Suprapubic skin (tissue), 4 donors: ENCODE data around the gene POC1A. TPM values are rescaled to one million over a fixed set of nuclear protein-coding genes. Genes with fewer than 3 reads are reported as not detected.

Source experiments
- DNase-seq, 2 donors: peaks; one replicate each; pipeline ENCODE4 v3.0.0-alpha.2; 2019; ENCODE audit warnings: low spot score in 2 of 2
- H3K27ac ChIP-seq: fragments of 200-600 bp; sonication (generic); one replicate; pipeline ENCODE4 v1.5.1; 2019
- H3K27me3 ChIP-seq: fragments of 200-600 bp; sonication (generic); one replicate; pipeline ENCODE4 v1.5.1; 2019
- H3K36me3 ChIP-seq: fragments of 200-600 bp; sonication (generic); one replicate; pipeline ENCODE4 v1.5.1; 2019
- H3K4me1 ChIP-seq: fragments of 200-600 bp; sonication (generic); one replicate; pipeline ENCODE4 v1.5.1; 2019
- H3K4me3 ChIP-seq: fragments of 200-600 bp; sonication (generic); one replicate; pipeline ENCODE4 v1.5.1; 2019; ENCODE audit warnings: mild to moderate bottlenecking
- H3K9me3 ChIP-seq: fragments of 200-600 bp; sonication (generic); one replicate; pipeline ENCODE4 v1.5.1; 2019
- EP300 ChIP-seq: sonication (generic); formaldehyde crosslinking; IDR thresholded peaks from one replicate; pipeline ENCODE4 v1.6.1; 2017; ENCODE audit warnings: antibody characterized with exemption
- POLR2A ChIP-seq, 2 donors: fragments of 450-650 bp; IDR thresholded peaks; one replicate each; pipeline ENCODE4 v1.6.1; 2017; ENCODE audit warnings: antibody characterized with exemption in 2 of 2, mild to moderate bottlenecking in 2 of 2, moderate library complexity in 2 of 2
- POLR2AphosphoS5 ChIP-seq, 3 donors: sonication (generic); formaldehyde crosslinking; IDR thresholded peaks; one replicate each; pipeline ENCODE4 v1.6.1; 2017; ENCODE audit warnings: antibody characterized with exemption in 3 of 3
- WGBS: methylation state at CpG from one replicate; pipeline ENCODE4 v1.1.5; 2018; 5-methylcytosine and 5-hydroxymethylcytosine counted together
- total RNA-seq, 4 donors: library from RNA; depleted of rRNA; stranded (reverse); fragments of >200 nt; gene quantifications; one replicate each; pipeline ENCODE4 v1.1.0, GENCODE V29; 2016
- TF ChIP-seq, protein P1 (sequence below), 2 donors: fragments of 200-600 bp in 1 of 2; fragments of 450-650 bp in 1 of 2; sonication (generic) in 1 of 2; IDR thresholded peaks; one replicate each; pipeline ENCODE4 v1.5.1; 2016 to 2019; ENCODE audit warnings: antibody characterized with exemption in 2 of 2, mild to moderate bottlenecking in 1 of 2, moderate library complexity in 1 of 2

POC1A gene
- total RNA-seq, 4 donors from 2014 or later: 1.1 to 4.8 (median 1.6) TPM

DNA sequence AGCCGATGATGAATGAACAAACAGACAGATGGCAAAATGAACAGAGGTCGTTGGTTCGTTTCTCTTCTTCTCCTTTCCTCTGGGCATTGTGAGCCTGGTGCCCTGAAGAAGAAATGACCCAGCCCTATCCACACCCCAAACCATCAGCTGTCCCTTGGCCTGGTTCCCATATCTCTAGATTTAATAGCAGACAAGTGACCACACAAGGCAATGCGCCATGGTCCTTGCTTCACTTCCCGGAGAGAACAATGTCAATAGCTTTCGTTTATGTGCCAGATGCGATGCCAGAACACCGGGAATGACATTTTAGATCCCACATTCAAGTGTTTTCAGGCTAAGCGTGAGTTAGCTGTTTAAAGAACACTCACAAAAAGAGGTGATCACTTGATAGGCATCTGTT is 17.7 kb downstream of the POC1A start:
- peaks cover 14% of the 10 kb centered on the region for H3K4me1 ChIP-seq
- no peak for TF ChIP-seq POLR2AphosphoS5 (IDR thresholded peaks at IDR 0.05)
- TF ChIP-seq, protein P1, sequence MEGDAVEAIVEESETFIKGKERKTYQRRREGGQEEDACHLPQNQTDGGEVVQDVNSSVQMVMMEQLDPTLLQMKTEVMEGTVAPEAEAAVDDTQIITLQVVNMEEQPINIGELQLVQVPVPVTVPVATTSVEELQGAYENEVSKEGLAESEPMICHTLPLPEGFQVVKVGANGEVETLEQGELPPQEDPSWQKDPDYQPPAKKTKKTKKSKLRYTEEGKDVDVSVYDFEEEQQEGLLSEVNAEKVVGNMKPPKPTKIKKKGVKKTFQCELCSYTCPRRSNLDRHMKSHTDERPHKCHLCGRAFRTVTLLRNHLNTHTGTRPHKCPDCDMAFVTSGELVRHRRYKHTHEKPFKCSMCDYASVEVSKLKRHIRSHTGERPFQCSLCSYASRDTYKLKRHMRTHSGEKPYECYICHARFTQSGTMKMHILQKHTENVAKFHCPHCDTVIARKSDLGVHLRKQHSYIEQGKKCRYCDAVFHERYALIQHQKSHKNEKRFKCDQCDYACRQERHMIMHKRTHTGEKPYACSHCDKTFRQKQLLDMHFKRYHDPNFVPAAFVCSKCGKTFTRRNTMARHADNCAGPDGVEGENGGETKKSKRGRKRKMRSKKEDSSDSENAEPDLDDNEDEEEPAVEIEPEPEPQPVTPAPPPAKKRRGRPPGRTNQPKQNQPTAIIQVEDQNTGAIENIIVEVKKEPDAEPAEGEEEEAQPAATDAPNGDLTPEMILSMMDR (IDR thresholded peaks at IDR 0.05): no peak
- no peak for TF ChIP-seq POLR2A (IDR thresholded peaks at IDR 0.05)
- TF ChIP-seq EP300: no peak
- H3K27ac ChIP-seq: peak overlapping the region; percentile 38
- H3K4me3 ChIP-seq: no peak overlapping the region
- H3K27me3 ChIP-seq: no peaks in the 10 kb centered on the region
- no peaks in the 10 kb centered on the region for H3K36me3 ChIP-seq
- no peak for DNase-seq
- H3K9me3 ChIP-seq: no peaks in the 10 kb centered on the region
- WGBS: 74% methylated on average over 9 of the region's 9 CpGs

DNA sequence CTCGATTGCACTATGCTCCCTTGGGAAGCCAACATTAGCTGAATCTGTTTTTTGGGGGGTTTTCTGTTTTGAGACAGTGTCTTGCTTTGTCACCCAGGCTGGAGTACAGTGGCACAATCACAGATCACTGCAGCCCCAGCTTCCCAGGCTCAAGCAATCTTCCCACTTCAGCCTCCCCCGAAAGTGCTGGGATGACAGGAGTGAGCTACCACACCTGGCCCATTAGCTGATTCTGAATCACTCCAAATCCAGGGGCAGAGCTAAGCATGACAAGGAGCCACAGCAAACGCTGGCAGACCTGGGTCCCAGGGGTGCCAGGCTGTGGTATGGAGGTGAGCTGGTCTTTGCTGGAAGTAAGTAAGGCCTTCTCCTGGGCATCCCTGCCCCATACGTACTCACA is 18.9 kb downstream of the POC1A start:
- Histone ChIP-seq H3K4me3 (no peak overlapping the region), H3K27me3 (no peaks in the 10 kb centered on the region), H3K9me3 (no peaks in the 10 kb centered on the region), H3K36me3 (no peaks in the 10 kb centered on the region), H3K27ac (no peak overlapping the region), H3K4me1 (peaks cover 14% of the 10 kb centered on the region)
- TF ChIP-seq EP300: no peak
- TF ChIP-seq POLR2AphosphoS5 (IDR thresholded peaks at IDR 0.05): no peak
- no peak for TF ChIP-seq POLR2A (IDR thresholded peaks at IDR 0.05)
- TF ChIP-seq, protein P1 (IDR thresholded peaks at IDR 0.05): no peak
- WGBS: 87% methylated on average over 4 of the region's 4 CpGs
- DNase-seq: no peak

DNA sequence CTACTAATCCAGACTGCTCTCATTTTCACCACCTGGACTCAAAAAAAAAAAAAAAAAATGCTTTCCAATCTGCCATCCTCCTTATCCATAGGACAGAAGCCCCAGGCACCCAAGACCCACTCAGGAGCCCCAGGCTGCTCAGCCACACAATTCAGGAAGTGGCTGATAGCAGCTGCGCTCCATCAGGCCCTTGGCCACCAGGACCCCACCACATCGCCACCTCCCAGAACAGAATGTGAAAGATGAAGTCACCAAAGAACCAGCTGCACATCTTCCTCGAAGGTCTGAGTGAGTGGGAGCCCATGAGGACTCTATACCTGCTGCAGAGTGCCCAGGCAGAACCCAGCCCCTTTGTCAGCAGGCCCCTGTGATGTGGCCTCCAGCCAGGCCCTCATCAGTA is 19.5 kb downstream of the POC1A start:
- no peaks in the 10 kb centered on the region for H3K36me3 ChIP-seq
- TF ChIP-seq POLR2AphosphoS5 (IDR thresholded peaks at IDR 0.05) (no peak), EP300 (no peak), POLR2A (IDR thresholded peaks at IDR 0.05) (no peak)
- TF ChIP-seq, protein P1 (IDR thresholded peaks at IDR 0.05): no peak
- no peaks in the 10 kb centered on the region for H3K9me3 ChIP-seq
- no peak for DNase-seq
- H3K27me3 ChIP-seq: no peaks in the 10 kb centered on the region
- no peak overlapping the region for H3K27ac ChIP-seq
- H3K4me1 ChIP-seq: peaks cover 14% of the 10 kb centered on the region
- 81% methylated on average over 3 of the region's 3 CpGs for WGBS
- H3K4me3 ChIP-seq: no peak overlapping the region

DNA sequence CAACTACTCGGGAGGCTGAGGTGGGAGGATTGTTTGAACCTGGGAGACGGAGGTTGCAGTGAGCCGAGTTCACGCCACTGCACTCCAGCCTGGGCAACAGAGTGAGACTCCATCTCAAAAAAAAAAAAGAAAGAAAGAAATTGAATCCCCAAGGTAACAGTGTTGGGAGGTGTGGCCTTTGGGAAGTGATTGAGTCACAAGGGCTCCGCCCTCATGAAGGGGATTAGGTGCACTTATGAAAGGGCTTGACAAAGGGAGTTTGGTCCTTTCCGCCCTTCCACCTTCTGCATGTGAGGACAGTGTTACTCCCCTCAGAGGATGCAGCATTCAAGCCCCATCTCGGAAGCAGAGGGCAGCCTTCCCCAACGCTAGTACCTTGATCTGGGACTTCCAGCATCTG is 21.3 kb downstream of the POC1A start:
- no peak for TF ChIP-seq POLR2AphosphoS5 (IDR thresholded peaks at IDR 0.05)
- TF ChIP-seq, protein P1 (IDR thresholded peaks at IDR 0.05): no peak
- no peak for TF ChIP-seq EP300
- TF ChIP-seq POLR2A (IDR thresholded peaks at IDR 0.05): no peak
- H3K9me3 ChIP-seq: no peaks in the 10 kb centered on the region
- 96% methylated on average over 8 of the region's 8 CpGs for WGBS
- H3K36me3 ChIP-seq: no peaks in the 10 kb centered on the region
- no peak for DNase-seq
- no peak overlapping the region for H3K27ac ChIP-seq
- no peak overlapping the region for H3K4me3 ChIP-seq
- H3K4me1 ChIP-seq: peaks cover 19% of the 10 kb centered on the region
- H3K27me3 ChIP-seq: no peaks in the 10 kb centered on the region

DNA sequence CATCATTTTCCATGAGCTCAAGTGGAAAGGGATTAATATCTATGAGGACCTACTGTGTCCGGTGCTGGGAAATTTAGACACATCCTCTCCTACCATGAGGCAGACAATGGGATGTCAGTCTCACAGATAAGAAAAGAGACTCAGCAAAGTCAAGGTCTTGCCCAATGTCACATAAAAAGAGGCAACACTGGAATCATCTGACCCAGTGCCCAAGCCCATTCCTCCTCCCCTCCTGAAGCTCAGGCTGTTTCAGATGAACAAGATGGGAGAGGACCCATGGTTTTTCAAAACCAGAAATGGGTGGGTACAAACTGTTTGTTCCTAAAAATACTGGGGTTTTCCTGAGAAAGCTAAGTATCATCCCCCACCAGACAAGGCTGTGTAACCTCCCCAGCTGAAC is 22.2 kb downstream of the POC1A start:
- 94% methylated on average over 1 of the region's 1 CpG for WGBS
- TF ChIP-seq, protein P1 (IDR thresholded peaks at IDR 0.05): no peak
- TF ChIP-seq POLR2A (IDR thresholded peaks at IDR 0.05) (no peak), EP300 (no peak), POLR2AphosphoS5 (IDR thresholded peaks at IDR 0.05) (no peak)
- H3K27ac ChIP-seq: no peak overlapping the region

More for the DNA sequence above, 22.2 kb downstream of the POC1A start:
- Histone ChIP-seq H3K27me3 (no peaks in the 10 kb centered on the region), H3K4me3 (no peak overlapping the region), H3K36me3 (no peaks in the 10 kb centered on the region), H3K9me3 (no peaks in the 10 kb centered on the region), H3K4me1 (peaks cover 15% of the 10 kb centered on the region)
- DNase-seq: no peak
